ENCODE data around the gene ITGA2B. TPM values are rescaled to one million over a fixed set of nuclear protein-coding genes. Genes with fewer than 3 reads are reported as not detected.

Gene ITGA2B
- total and polyA plus RNA-seq, 2 of the 13 experiments (the other 11 are each of a cell fraction or from before 2014, with no cell fraction given) = 0.38 to 1.1 TPM

- TF ChIP-seq ZBTB10 (CRISPR knock-in tag; IDR thresholded peaks at IDR 0.05; ENCODE audit: borderline replicate concordance) = no peak
- peak; percentile 22; the same call in 1 of the 2 replicates for TF ChIP-seq CTCF (CRISPR knock-in tag; IDR thresholded peaks at IDR 0.05)
- no peak for TF ChIP-seq FLYWCH1 (CRISPR knock-in tag; IDR thresholded peaks at IDR 0.05)
- TF ChIP-seq ELF1 (CRISPR knock-in tag; IDR thresholded peaks at IDR 0.05) = no peak
- no peak for TF ChIP-seq KDM6A (CRISPR knock-in tag; IDR thresholded peaks at IDR 0.05; ENCODE audit: low read depth)
- no peak for TF ChIP-seq GABPA (IDR thresholded peaks at IDR 0.05; ENCODE audit: low read depth, low read length)
- no peak for TF ChIP-seq GABPA (CRISPR knock-in tag; IDR thresholded peaks at IDR 0.05; ENCODE audit: low read depth)
- no peak for TF ChIP-seq MED8 (CRISPR knock-in tag; IDR thresholded peaks at IDR 0.05; ENCODE audit: insufficient replicate concordance)
- no peak; the same call in 1 of the 2 replicates for TF ChIP-seq KMT2A (CRISPR knock-in tag; IDR thresholded peaks at IDR 0.05)
- TF ChIP-seq ZNF512 (CRISPR knock-in tag; IDR thresholded peaks at IDR 0.05) = no peak
- TF ChIP-seq ISL2 (CRISPR knock-in tag; IDR thresholded peaks at IDR 0.05) = peak; percentile 10; the same call in 1 of the 2 replicates
- no peak for TF ChIP-seq ONECUT2 (CRISPR knock-in tag; IDR thresholded peaks at IDR 0.05)
- no peak for TF ChIP-seq ZNF251 (CRISPR knock-in tag; IDR thresholded peaks at IDR 0.05)
- peak; percentile 92 for TF ChIP-seq ZNF777 (CRISPR knock-in tag; IDR thresholded peaks at IDR 0.05)
- TF ChIP-seq PAX8 (CRISPR knock-in tag; IDR thresholded peaks at IDR 0.05; ENCODE audit: borderline replicate concordance) = peak; percentile 96
- peak; percentile 53; the same call in 1 of the 2 replicates for TF ChIP-seq HCFC1 (IDR thresholded peaks at IDR 0.05; ENCODE audit: low read depth, low read length)
- peak; percentile 63; the same call in 1 of the 2 replicates for TF ChIP-seq ZFP82 (CRISPR knock-in tag; IDR thresholded peaks at IDR 0.05; ENCODE audit: borderline replicate concordance)
- no peak for TF ChIP-seq POLR2AphosphoS2 (IDR thresholded peaks at IDR 0.05; ENCODE audit: low read depth, low read length)
- peak; percentile 99 for TF ChIP-seq MAZ (IDR thresholded peaks at IDR 0.05; ENCODE audit: borderline replicate concordance, low read depth, low read length)
- peak; percentile 100 for TF ChIP-seq MAZ (CRISPR knock-in tag; IDR thresholded peaks at IDR 0.05; ENCODE audit: low read depth)
- no peak for TF ChIP-seq THAP7 (CRISPR knock-in tag; IDR thresholded peaks at IDR 0.05)
Measured at GRCh38 chr17:44324571-44325275, 64.7 kb downstream of the ITGA2B start, which contains the start of gene SLC25A39 (continued).
